WERI-Rb-1 (cell line): ENCODE measurements around the gene ZNF496.

Source experiments
- DNase-seq: peaks from one replicate; pipeline ENCODE4 v3.0.0-alpha.2; 2020
- H3K27ac ChIP-seq: fragments of 250-450 bp; sonication (Bioruptor Pico); 2 replicates; pipeline ENCODE4 v1.5.1; 2020; ENCODE audit warnings: mild to moderate bottlenecking, moderate library complexity
- H3K27me3 ChIP-seq: fragments of 250-450 bp; sonication (Bioruptor Pico); 2 replicates; pipeline ENCODE4 v1.5.1; 2021; ENCODE audit warnings: mild to moderate bottlenecking, low read depth, moderate library complexity; ENCODE audit not compliant: insufficient read depth, severe bottlenecking
- H3K36me3 ChIP-seq: fragments of 250-450 bp; sonication (Bioruptor Pico); 2 replicates; pipeline ENCODE4 v1.5.1; 2020; ENCODE audit warnings: mild to moderate bottlenecking, moderate library complexity
- H3K4me3 ChIP-seq: 2 replicates; pipeline ENCODE4 v1.5.1; 2011; ENCODE audit warnings: low read depth, mild to moderate bottlenecking, control low read depth, low read length
- H3K9me3 ChIP-seq: fragments of 250-450 bp; sonication (Bioruptor Pico); 2 replicates; pipeline ENCODE4 v1.5.1; 2021; ENCODE audit warnings: mild to moderate bottlenecking, moderate library complexity; ENCODE audit not compliant: severe bottlenecking
- CTCF ChIP-seq: IDR thresholded peaks from 2 replicates; pipeline ENCODE4 v1.5.1; 2011; ENCODE audit warnings: low read depth, mild to moderate bottlenecking, control low read depth, inconsistent platforms, low read length

ZNF496 gene

DNA sequence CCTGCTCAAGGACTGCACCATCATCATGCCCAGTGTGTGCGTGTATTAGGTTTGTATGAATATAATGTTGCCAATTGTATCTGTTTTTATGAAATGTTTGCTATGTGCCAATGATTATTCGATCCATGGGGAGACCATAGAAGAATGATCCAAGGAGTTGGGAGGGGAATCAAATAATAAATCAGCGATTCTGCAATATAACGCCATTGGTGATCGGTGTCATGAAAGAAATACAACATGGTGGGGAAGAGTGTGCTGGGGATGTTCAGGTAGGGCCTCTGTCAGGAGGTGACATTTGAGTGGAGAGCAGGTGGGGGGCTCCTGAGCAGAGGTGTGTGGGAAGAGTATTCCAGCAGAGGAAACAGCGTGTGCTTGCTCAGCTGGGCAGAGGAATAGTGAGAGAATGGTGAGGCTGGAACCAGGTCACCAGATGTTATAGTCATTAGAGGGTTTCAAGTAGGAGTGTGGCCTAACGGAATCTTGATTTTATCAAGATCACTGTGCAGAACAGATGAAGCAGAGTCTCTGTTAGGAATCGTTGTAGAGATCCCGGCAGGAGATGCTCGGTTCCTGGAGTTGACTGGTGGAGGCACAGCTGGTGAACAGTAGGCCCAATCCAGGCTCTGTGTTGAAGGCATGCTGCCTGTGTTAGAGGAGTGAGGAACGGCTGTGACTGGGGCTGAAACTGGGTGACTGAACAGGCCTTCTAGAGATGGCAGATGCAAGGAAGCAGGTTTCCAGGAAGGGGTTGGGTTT is 2.9 kb upstream of the ZNF496 start:
- TF ChIP-seq CTCF: no peak
- Histone ChIP-seq H3K4me3 (no peak overlapping the region), H3K27ac (no peak overlapping the region), H3K27me3 (no peaks in the 10 kb centered on the region), H3K9me3 (no peaks in the 10 kb centered on the region), H3K36me3 (peaks cover 22% of the 10 kb centered on the region)
- DNase-seq: no peak

- peak overlapping the region; percentile 88 for H3K27ac ChIP-seq
- peak overlapping the region; percentile 83 for H3K4me3 ChIP-seq
- H3K27me3 ChIP-seq: no peaks in the 10 kb centered on the region
- TF ChIP-seq CTCF: no peak
- H3K36me3 ChIP-seq: peaks cover 40% of the 10 kb centered on the region
- DNase-seq: peak; percentile 47
- no peaks in the 10 kb centered on the region for H3K9me3 ChIP-seq
Measured at GRCh38 chr1:247332623-247333361, 1.1 kb upstream of the ZNF496 start.

DNA sequence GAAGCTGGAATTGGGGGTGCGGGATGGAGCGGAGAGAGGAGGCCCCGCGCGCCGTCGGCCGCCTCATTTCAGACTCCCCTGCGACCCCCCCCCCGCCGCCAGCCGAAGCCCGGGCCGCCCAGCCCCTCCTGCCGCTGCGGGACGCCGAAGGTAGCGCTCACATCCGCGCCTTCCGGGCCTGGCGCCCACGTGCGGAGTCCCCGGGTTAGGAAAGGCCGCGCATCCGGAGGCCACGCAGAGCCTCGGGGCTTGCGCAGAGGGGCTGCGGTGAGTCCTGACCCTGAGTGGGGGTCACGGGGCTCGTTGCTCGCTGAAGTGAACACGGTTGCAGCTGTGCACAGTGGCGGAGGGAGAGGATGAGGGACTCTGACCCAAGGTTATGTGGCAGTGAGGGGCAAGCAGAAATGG is 552 bp upstream of the ZNF496 start:
- H3K4me3 ChIP-seq: peak overlapping the region; percentile 83
- no peak for TF ChIP-seq CTCF
- H3K9me3 ChIP-seq: no peaks in the 10 kb centered on the region
- H3K36me3 ChIP-seq: peaks cover 45% of the 10 kb centered on the region
- peak; percentile 71 for DNase-seq
- H3K27ac ChIP-seq: peak overlapping the region; percentile 88
- H3K27me3 ChIP-seq: no peaks in the 10 kb centered on the region

GRCh38 chr1:247331172-247331524 is 519 bp downstream of the ZNF496 start:
- no peaks in the 10 kb centered on the region for H3K9me3 ChIP-seq
- TF ChIP-seq CTCF: no peak
- no peaks in the 10 kb centered on the region for H3K27me3 ChIP-seq
- peak overlapping the region; percentile 88 for H3K27ac ChIP-seq
- H3K36me3 ChIP-seq: peaks cover 56% of the 10 kb centered on the region
- H3K4me3 ChIP-seq: peak overlapping the region; percentile 83
- DNase-seq: peak; percentile 83

GRCh38 chr1:247330548-247331171 is 1.0 kb downstream of the ZNF496 start:
- no peaks in the 10 kb centered on the region for H3K9me3 ChIP-seq
- H3K27ac ChIP-seq: peak overlapping the region; percentile 88
- peak overlapping the region; percentile 83 for H3K4me3 ChIP-seq
- DNase-seq: peak; percentile 38
- peaks cover 61% of the 10 kb centered on the region for H3K36me3 ChIP-seq
- H3K27me3 ChIP-seq: no peaks in the 10 kb centered on the region
- no peak for TF ChIP-seq CTCF
